Left lung (tissue), 10 donors: ENCODE measurements around the gene LLGL2. TPM values are rescaled to one million over a fixed set of nuclear protein-coding genes. Genes with fewer than 3 reads are reported as not detected.

Source experiments
- ATAC-seq: fragments of 200-7000 bp; cut with Tn5 transposase; one replicate; pipeline ENCODE4 v1.9.1; 2020; ENCODE audit warnings: moderate library complexity
- DNase-seq, 4 donors: peaks; one replicate each; pipeline ENCODE4 v3.0.0-alpha.2; 2013 to 2020
- H3K27ac ChIP-seq, 2 donors: fragments of 200-600 bp; sonication (generic) in 1 of 2; one replicate each; pipeline versions ENCODE4 v1.5.0 to v1.8.0; 2020 to 2021
- H3K27me3 ChIP-seq, 2 donors: fragments of 200-600 bp; sonication (generic) in 1 of 2; one replicate each; pipeline versions ENCODE4 v1.5.0 to v1.8.0; 2020 to 2021
- H3K36me3 ChIP-seq, 2 donors: fragments of 200-600 bp; sonication (generic) in 1 of 2; one replicate each; pipeline versions ENCODE4 v1.5.0 to v1.8.0; 2020 to 2021
- H3K4me1 ChIP-seq, 2 donors: fragments of 200-600 bp; one replicate each; pipeline ENCODE4 v1.8.0; 2021
- H3K4me3 ChIP-seq, 2 donors: fragments of 200-600 bp; sonication (generic) in 1 of 2; one replicate each; pipeline versions ENCODE4 v1.5.0 to v1.8.0; 2020 to 2021; ENCODE audit warnings: mild to moderate bottlenecking in 1 of 2
- H3K9me3 ChIP-seq, 2 donors: fragments of 200-600 bp; sonication (generic) in 1 of 2; one replicate each; pipeline versions ENCODE4 v1.5.0 to v1.8.0; 2020 to 2021
- CTCF ChIP-seq, 2 donors: fragments of 200-600 bp; sonication (generic) in 1 of 2; IDR thresholded peaks; one replicate each; pipeline versions ENCODE4 v1.5.0 to v1.8.0; 2021; ENCODE audit warnings: antibody characterized with exemption in 2 of 2
- intact Hi-C, 2 donors: fragments of 100-400 bp; cut with DNase I; formaldehyde crosslinking; loops; one replicate each; pipeline versions ENCODE4 v1.11.2 to v1.14.2; 2022
- polyA plus RNA-seq, 6 donors: library from polyadenylated mRNA; unstranded; fragments of 120-200 nt; gene quantifications; one replicate each; pipeline ENCODE4 v1.2.1, GENCODE V29; 2013; ENCODE audit not compliant: insufficient read length in 6 of 6
- total RNA-seq, 2 donors: library from RNA; stranded (reverse); fragmentation: NEBNext Ultra II Directional; extraction: Animal tissue kit (Norgen Biotek cat#: 25700); gene quantifications; one replicate each; pipeline ENCODE4 v1.2.1, GENCODE V29; 2021
- donor health status: DM: no; HTN: yes; CAD: no.
- donor health status: DM: no; HTN: no; CAD: no.

LLGL2 gene
- total and polyA plus RNA-seq, 8 donors: 38.0 to 173 (median 53.1) TPM

- intact Hi-C loops: loop anchor here (10.0 kb wide), 2 partner anchors 64 to 96 kb away; partner anchors contain the start of gene MYO15B (in 1 of the 2)
- ATAC-seq: no peak
These were observed 4.2 kb upstream of the LLGL2 start for GRCh38 chr17:75521290-75521689.

DNA sequence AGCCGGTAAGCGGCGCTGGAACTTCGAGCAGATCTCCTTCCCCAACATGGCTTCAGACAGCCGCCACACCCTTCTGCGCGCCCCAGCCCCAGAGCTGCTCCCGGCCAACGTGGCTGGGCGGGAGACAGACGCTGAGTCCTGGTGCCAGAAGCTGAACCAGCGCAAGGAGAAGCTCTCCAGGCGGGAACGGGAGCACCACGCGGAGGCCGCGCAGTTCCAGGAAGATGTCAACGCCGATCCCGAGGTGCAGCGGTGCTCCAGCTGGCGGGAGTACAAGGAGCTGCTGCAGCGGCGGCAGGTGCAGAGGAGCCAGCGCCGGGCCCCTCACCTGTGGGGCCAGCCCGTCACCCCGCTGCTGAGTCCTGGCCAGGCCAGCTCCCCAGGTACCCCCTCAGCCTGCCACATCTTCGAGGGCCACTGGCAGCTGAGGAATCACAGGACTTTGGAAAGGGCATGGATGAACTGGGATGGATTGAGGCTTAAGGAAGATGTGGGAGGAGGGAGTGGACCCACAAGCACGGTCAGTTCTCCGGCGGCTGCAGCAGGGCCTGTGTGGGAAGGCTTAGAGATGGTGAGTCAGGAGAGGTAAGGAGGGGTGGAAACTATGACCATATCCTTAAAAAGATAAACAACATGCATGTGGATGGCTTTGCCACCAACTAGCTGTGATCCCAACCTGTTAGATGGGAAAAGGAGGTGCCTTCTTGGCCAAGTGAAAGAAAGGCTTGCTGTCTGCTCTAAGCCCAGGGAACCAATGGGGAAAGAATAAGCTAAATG is 3.4 kb upstream of the LLGL2 start:
- Histone ChIP-seq H3K36me3 (peaks cover 0 to 32% of the 10 kb centered on the region in 2 donors), H3K4me1 (peaks cover 5 to 36% of the 10 kb centered on the region in 2 donors), H3K27ac (no peak overlapping the region), H3K27me3 (peaks cover 0 to 15% of the 10 kb centered on the region in 2 donors), H3K4me3 (no peak overlapping the region), H3K9me3 (no peaks in the 10 kb centered on the region)
- ATAC-seq: no peak
- intact Hi-C loops: loop anchor here (10.0 kb wide), 2 partner anchors 63 to 97 kb away; partner anchors contain the start of gene MYO15B (in 1 of the 2)
- DNase-seq: peak in 1 of 4 donors; percentile 71
- TF ChIP-seq CTCF (IDR thresholded peaks at IDR 0.05): no peak

More at GRCh38 chr17:75521290-75521689, 4.2 kb upstream of the LLGL2 start:
- Histone ChIP-seq H3K27me3 (peaks cover 0 to 9% of the 10 kb centered on the region in 2 donors), H3K36me3 (peaks cover 0 to 32% of the 10 kb centered on the region in 2 donors), H3K4me1 (peaks cover 7 to 33% of the 10 kb centered on the region in 2 donors), H3K4me3 (no peak overlapping the region), H3K27ac (no peak overlapping the region), H3K9me3 (no peaks in the 10 kb centered on the region)
- peak in 1 of 4 donors; percentile 17 for DNase-seq
- no peak for TF ChIP-seq CTCF (IDR thresholded peaks at IDR 0.05)

GRCh38 chr17:75523647-75524046 is 1.9 kb upstream of the LLGL2 start:
- no peak overlapping the region for H3K27ac ChIP-seq
- H3K27me3 ChIP-seq: peaks cover 0 to 15% of the 10 kb centered on the region in 2 donors
- peaks cover 0 to 30% of the 10 kb centered on the region in 2 donors for H3K36me3 ChIP-seq
- intact Hi-C loops: loop anchor here (10.0 kb wide), 2 partner anchors 61 to 99 kb away; partner anchors contain the start of gene MYO15B (in 1 of the 2)
- H3K4me3 ChIP-seq: no peak overlapping the region
- peak in 1 of 4 donors; percentile 35 for DNase-seq
- TF ChIP-seq CTCF (IDR thresholded peaks at IDR 0.05): no peak
- ATAC-seq: no peak
- H3K4me1 ChIP-seq: peaks cover 0 to 24% of the 10 kb centered on the region in 2 donors
- H3K9me3 ChIP-seq: no peaks in the 10 kb centered on the region

- Histone ChIP-seq H3K27ac (peak overlapping the region; percentile 65 to 76), H3K9me3 (no peaks in the 10 kb centered on the region), H3K36me3 (peaks cover 0 to 22% of the 10 kb centered on the region in 2 donors), H3K27me3 (peaks cover 0 to 15% of the 10 kb centered on the region in 2 donors), H3K4me1 (peaks cover 0 to 20% of the 10 kb centered on the region in 2 donors), H3K4me3 (peak overlapping the region; percentile 50 to 73)
- TF ChIP-seq CTCF (IDR thresholded peaks at IDR 0.05): no peak
- no peak for DNase-seq
- ATAC-seq: no peak
- intact Hi-C loops: loop anchor here (10.0 kb wide), 2 partner anchors 60 to 100 kb away; partner anchors contain the start of gene MYO15B (in 1 of the 2)
These were observed 1.1 kb upstream of the LLGL2 start for GRCh38 chr17:75524269-75524969.
